SKM-1 treated with dmso at 0.1 percent for 144 hours (cell line): ENCODE measurements around the gene SHISA7.

Source experiments
- DNase-seq: peaks from one replicate; lab custom pipeline; 2025; ENCODE audit not compliant: unreplicated experiment; lab: John Stamatoyannopoulos, UW

The SHISA7 gene

DNA sequence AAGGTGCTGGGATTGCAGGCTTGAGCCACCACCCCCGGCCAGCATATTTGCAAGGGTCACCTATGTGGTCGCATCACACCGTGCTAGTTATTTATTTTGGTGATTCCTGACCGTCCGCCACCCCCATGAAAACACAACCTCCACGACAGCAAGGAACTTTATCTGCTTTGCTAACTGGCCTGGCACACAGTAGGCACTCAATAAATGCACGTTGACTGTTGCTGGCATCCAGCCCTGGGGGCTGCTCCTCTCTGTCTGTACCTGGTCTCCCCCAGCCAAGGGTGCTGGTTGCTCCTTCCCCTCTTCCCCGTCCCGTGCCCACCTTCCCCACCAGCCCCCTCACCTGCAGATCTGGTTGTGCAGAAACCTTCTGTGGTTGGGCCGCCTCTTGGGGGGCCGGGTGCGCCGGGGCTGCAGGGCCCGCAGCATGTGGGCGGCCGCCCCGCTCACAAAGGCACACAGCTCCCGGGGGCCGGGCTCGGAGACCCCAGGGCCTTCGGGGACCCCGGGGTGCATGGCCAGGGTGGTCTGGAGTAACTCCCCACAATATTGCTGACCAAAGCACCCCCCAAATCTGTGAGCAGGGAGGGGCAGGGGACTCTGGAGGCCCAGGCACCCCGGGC lies 21.1 kb upstream of the SHISA7 start:
- DNase-seq: no peak

DNA sequence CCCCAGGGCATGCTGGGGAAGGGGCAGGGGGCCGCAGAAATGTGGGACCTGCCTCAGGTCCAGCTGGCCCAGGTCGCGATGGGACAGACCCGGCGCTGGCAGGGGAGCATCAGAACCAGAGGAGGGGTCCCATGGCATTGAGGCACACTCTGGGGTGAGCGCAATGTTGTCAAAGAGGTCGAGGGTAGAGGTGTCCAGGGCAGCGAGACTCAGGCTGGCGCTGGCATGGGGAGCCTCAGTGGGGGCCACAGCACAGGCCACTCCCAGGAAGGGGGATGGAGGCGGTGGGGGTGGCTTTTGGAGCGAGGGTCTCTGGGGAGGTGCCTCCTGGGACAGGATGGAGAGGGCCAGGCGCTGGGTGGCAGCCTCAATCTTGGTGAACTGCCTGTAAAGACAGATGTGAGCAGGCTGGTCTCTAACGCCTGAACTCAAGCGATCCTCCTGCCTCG lies 20.5 kb upstream of the SHISA7 start:
- DNase-seq: no peak

DNA sequence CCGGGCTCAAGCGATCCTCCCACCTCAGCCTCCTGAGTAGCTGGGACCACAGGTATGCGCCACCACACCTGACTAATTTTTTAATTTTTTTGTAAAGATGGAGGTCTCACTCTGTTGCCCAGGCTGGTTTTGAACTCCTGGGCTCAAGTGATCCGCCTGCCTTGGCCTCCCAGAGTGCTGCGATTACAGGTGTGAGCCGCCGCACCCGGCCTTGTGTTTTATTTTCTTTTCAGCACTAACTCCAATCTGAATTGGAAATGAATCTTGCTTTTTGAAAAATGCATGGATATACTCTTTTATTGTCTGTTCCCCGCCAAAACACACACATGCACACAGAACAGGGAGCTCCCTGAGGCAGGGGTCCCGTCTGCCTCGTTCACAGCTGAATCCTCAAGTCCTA lies 19.6 kb upstream of the SHISA7 start:
- no peak for DNase-seq

DNA sequence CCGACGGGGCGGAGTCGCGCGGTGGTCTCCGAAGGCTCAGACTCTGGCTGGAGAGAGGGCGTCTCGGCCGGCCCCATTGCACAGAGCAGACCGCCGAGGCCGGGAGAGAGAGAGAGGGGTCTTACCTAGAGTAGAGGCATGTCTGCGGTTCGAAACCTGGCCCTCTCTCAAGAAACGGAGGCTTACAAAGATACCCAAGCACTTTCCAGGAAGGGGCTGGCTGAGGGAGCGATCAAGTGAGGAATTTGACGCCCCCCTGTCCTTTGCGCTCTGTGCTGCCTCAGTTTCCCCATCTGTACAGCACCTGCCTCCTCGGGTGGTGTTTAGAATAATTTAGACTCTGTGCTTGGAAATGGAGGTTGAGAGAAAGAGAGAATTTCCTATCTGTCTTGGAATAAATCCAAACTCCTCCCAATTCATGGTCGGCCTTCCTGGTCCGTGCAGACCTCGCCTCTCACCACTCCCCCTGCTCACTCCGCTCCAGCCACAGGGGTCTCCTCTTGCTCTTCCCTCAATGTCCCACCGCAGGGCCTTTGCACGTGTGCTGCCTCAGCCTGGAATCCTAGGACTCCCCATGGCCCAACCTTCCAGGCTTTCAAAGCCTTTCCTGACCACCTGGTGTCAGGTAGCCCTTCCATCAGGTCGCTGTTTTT lies 19.0 kb upstream of the SHISA7 start:
- no peak for DNase-seq

DNA sequence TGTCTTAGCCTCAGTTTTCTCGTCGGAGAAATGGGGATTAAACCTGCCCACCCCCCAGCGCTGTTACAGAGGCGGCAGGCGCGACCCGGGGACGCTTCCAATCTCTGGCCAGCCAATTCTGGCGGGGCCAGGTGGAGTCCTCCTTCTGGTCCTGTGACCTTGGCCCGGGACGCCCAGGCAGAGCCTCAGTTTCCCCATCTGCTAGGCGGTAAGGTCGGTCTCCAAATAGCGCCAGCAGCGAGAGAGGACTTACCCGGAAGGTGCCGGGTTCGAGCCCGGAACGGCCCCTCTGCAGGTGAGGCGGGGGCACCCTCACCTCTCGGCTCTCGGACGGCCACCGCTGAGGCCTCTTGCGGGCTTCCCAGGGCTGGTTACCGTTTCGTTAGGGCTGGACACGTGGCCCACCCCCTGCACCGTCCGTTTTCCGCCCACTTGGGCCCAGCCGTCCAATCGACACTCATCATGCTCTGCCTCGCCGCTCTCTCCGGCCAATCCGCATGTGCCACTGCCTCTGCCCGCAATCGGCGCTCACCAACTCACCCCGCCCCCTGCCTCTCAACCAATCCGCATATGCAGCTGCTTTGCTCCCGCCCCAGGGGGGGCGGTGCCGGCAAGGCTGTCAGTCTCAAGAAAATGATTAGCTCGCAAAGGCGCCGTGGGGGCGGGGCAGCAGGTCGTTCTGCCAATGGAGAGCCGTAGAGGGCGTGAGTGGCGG lies 18.3 kb upstream of the SHISA7 start, which contains the start of gene ISOC2:
TSS of gene ISOC2 (minus strand) at position 384 of the 715 bp plus-strand sequence. CDS start 5,156 bp downstream, outside the sequence.
- DNase-seq: peak; percentile 92

DNA sequence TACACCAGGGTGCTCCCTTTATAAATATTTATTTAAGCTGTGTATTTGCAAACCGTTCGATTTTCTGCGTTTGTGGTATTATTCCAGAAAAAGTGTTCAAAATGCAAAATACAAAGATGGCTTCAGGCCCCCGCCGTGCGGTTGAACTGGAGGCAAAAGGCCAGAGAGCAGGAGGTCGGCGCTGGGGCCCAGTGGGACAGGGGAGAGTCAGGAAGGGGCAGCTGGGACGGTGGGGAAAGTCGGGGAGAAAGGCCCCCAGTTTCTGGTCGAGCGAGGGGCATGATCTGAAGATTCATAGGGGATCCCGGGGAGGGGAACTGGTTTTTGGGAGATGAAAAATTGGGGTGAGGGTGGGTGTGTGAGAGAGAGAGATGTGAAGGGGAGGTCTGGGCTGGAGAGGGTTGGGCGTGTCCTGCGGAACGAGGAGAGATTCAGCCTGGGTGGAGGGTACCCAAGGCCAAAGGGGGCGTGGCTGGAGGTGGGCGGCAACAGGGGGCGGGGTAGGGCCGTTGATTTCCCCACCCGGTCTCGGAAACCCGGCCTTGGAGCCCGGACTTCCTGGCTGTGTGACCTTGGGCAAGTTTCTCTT lies 17.7 kb upstream of the SHISA7 start:
- DNase-seq: no peak

DNA sequence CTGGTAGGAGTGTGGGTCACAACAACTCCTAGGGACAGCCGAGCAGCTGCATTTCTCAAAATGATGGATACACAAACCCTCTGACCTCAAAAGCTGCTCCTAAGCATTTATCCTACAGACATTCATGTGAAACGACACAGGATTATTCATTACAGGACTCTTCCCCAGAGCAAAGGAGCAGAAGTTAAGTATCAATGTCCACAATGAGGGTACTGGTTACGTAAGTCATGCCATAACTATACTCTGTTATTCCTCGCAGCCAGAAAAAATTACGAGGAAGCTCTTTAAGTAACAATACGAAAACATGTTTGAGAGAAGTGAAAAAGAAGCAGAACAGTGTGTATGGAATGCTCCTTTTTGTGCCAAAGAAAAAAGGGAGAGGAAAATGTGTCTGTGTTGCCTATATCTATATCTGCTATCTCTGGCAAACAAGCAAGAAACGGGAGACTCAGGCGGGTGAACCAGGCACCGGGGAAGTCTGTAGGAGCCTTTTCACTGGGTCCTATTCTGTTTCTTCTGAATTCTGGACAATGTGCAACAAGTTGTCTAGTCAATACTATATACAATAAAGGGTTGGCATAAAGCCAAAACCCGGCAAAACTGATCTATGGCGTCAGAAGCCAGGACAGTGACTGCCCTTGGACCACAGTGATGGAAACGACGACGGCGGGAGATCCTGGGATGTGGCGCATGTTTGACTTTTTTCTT lies 17.0 kb upstream of the SHISA7 start:
- DNase-seq: no peak

DNA sequence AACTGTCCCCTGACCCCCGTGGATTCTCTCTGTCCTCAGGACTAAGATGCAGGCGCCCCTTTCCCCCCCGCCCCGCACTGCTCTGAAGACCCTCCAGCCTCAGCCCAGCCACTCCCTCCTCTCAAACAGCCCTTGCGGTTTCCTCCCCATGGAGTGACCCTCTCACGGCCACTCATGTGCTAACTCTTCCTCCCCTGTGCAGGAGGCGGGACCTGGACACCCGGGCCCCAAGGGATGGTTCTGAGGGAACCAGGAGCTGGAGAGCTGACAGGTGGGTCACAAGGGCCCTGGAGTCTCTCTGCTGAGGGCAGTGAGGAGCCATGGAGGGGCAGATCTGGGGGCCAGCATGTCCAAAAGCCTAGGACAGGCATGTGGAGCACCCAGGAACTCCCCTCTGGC lies 16.4 kb upstream of the SHISA7 start:
- DNase-seq: no peak

DNA sequence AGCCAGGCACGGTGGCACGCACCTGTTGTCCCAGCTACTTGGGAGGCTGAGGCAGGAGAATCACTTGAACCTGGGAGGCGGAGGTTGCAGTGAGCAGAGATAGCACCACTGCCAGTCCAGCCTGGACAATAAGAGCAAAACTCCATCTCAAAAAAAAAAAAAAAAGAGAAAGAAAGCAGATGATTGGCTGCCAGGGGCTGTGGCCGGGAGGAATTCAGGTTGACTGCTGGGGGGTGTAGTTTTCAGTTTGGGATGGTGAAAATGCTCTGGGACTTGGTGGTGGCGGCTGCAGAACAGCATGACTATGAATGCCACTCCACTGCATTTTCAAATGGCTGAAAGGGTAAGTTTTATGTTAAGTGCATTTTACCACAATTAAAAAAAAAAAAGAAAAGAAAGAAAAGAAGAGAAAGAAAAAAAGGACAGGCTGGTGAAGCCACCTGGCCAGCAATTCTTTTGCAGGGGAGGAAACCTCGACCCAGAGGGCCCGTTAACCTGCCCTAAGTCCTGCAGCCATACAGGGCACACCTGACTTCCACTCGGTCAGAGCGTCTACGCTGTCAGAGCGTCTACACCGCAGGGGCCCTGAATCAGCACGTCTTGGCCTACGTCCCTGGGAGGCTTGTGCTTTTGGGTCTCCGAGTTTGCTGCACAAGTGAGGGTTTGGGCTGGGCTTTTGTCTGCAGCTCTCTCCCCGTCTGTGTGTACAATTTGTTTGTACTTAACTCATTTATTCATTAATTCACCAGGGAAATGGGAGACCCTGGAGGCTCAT lies 14.8 kb upstream of the SHISA7 start:
- DNase-seq: no peak

DNA sequence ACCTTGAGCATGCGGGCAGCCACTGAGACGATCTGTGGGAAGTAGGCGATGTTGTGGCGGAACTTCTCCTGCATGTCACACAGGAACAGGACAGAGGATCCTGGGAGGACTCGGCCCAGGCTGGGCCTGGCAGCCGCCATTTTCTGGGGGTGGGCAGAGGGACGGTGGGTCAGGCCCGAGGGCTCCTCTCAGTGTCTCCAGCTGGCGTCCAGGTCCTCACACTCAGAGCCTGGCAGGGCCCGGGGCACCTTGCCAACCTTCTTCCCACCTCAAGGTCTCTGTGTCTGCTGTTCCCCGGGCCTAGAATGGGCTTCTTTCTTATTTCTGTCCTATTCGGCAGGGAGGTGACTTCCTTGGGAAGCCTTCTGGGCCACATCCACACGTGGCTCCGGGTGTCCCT lies 13.2 kb upstream of the SHISA7 start:
- no peak for DNase-seq

DNA sequence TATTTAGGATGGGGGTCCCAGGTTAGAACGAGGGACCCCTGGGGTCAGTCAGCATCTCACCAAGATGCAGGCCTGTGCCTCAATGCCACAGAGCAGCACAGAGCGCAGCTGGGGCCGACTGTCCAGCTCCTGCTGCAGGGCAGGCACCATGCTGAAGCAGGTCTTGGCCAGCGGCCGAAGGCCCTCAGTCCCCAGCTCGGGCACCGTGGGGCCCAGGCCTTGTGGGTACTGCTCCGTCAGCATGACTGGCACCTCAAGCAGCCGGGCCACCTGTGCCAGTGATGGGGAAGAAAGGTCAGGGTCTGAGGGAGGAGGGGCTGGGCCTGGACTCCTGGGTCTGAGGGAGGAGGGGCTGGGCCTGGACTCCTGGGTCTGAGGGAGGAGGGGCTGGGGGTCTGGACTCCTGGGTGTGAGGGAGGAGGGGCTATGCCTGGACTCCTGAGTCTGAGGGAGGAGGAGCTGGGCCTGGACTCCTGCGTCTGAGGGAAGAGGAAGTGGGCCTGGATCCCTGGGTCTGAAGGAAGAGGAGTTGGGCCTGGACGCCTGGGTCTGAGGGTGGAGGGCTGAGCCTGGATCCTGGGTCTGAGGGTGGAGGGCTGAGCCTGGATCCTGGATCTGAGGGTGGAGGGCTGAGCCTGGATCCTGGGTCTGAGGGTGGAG lies 12.6 kb upstream of the SHISA7 start:
- no peak for DNase-seq

DNA sequence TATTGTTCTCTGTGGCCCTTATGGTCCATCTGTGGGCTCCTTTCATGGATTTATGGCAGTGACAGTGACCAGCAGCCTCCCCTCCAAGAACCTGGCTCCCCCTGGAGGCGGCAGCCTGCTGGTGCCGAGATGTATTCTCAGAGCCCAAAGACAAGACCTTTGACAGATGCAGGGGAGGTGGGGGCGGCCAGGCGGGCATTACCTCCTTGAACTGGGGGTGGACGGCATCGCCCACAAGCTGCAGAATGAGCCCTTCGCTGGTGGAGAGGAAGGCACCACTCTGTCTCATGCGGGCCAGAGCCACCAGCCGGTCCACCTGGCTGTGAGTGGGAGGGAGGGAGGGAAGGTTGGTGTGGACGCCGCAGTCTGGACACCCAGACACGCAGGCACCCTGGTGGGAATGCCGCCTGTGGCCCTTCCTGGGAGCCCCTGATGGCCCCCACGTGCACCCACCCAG lies 11.7 kb upstream of the SHISA7 start:
- no peak for DNase-seq

DNA sequence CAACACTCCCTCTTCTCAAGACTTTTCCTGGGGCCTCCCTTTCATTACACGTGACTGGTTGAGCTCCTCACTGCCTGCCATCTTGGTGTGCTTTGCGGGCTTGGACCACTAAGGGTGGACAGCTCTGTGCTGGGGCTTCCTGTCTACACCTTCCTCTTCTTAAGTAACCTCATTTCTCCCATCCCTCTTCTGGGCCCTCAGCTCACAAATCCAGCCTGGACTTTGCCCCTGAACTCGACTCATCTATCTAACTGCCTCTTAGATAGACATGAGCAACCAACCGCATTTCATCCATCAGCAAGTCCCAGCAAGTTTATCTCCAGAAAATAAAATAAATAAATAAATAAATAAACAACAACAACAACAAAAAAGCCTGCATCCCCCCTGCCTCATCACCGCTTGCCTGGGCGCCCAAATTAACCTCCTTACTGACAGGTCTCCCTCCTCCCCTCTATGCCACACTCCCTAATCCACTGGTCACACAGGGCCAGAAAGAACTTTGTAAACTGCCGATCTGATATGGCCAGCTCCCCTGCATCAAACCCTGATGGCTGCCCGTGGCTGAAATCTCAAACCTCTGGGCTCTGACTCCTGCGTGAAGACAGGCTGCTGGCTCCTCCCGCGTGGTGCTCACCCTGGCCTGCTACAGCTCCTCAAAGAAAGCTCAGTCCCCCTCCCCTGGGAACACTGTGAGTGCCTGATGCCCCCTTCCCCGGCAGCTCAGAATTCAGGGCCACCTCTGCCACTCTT lies 10.6 kb upstream of the SHISA7 start:
- DNase-seq: no peak

DNA sequence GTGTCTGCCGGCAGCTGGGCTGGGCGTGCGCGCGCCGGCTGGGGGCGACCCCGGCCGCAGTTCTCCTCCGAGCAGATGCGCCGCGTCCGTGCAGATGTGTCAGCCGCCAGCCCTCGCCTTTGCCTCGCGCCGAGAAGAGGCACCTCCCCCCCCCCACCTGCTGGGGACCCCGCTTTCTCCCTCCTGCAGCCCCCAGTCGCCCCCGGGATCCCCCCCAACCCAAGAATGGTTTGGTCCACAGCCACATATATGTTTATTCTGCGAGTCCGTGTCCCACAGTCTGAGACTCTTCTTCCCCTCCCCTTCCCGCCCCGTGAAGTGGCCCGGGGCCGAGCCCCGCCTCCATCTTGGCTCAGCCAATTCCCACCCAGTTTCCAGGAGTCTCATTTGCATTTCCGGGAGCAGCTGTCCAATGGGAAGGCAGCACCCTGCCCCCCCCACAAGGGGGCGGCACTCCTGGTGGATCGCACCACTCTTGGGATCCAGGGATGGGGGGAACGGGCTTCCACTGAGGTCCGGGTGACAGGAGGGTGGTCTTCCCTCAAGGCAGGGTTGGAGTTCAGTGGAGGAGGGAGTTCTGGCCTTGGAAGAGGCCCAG lies 9.7 kb upstream of the SHISA7 start:
- DNase-seq: no peak

DNA sequence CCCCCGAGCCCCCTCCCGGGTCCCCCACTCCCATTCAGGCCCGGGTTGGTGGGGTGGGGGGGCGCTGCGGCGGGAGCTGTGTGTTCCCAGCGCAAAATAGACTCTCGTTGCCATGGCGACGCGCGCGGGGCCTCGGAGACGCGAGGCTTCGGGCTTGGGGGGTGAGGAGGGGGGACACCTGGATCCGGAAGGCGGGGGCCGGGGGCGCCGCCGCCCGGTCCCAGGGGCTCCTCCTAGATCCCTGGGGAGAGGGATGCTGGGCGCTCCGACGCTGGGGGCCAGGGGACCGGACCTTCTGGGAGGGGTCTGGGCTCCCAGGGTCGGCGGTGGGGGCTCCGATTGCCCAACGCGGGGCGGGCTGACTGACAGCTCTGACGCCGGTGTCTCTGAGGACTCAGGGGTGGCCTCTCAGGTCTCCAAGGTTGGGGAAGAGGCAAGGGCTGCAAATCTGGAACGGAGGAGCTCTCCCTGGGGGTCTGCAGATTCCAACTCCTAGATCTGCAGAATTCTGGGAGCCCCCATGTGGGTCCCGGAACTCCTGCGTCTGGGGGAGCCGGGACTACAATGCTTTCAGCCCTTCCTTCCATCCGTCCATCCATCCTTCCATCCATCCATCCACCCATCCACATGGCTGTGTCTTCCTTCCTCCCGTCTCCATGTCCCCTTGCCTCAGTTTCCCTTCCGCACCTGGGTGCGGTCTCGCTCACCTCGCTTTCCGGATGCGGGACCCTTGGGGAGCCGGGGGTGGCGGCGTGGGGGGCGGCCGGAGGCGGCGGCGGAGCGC lies 9.1 kb upstream of the SHISA7 start:
- no peak for DNase-seq

DNA sequence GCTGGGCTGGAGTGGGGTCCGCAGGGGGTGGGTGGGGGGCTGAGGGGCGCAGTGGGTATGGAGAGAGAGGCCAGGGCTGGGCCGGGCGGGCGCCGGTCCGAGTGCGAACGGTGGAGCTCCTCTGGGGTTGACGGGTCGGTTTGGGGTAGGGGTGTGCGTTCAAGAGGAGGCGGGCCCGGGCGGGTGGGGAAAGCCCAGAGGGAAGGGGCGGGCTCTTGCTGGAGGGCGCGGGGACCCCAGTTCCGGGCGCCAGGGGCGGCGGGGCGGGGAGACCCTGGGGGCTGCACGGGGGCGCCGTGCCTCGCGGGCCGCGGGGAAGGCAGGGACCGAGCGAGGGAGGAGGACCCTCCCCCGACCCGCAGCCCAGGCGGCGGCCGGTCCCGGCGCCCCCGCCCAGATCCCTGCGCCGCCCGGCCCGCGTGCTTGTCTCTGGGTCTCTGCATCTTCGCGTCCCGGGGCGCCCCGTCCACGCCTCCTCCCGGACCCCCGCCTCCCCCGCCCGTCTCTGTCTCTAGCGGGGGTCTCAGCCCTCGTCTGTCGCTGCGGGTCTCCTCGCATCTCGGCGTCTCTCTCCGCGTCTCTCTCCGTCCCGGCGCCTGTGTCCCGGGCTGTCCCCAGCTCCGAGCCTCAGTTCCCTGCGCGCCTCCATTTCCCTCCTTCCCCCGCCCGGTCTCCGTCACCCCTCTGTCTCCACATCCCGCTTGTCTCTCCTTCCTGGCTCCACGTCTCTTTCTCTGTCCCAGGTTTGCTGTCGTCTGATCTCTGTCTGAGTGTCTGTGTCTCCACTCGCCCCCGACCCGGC lies 8.3 kb upstream of the SHISA7 start:
- DNase-seq: no peak

DNA sequence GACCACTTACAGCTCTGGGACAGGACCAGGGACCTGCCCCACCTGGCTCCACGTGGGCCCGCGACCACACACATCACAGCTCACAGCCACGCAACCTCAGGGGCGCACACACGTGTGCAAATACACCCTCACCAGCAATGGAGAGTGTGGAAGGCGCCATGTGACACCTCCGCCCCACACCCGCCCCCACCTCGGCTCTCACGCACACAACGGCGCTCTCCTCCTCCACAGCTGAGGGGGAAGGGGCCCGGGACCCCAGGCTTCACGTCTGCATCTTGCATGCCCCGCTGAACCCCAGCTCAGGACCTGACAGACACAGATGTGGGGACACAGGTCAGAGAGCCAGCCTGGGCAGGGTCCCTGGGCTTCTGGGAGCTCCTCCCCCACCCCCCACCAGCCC lies 6.4 kb upstream of the SHISA7 start:
- DNase-seq: no peak
